Stimulated activated CD4-positive, alpha-beta T cell treated with anti-CD3 and anti-CD28 coated beads, Interleukin-1b, Interleukin-23, amount 100 ng/mL, for 4 hours (primary cell): ENCODE data around the gene SOBP.

Experiments
- DNase-seq, 2 donors: peaks; one replicate each; pipeline ENCODE4 v3.0.0-alpha.2; 2020; ENCODE audit warnings: low read depth in 2 of 2

SOBP gene

GRCh38 chr6:107637316-107638315 is 147.7 kb downstream of the SOBP start:
- DNase-seq: no peak

GRCh38 chr6:107638493-107638892 is 148.6 kb downstream of the SOBP start:
- no peak for DNase-seq

- no peak for DNase-seq
These were observed 149.6 kb downstream of the SOBP start for GRCh38 chr6:107639511-107639910.

GRCh38 chr6:107641071-107641470 is 151.2 kb downstream of the SOBP start:
- DNase-seq: no peak

- no peak for DNase-seq
These were observed 151.6 kb downstream of the SOBP start for GRCh38 chr6:107641500-107641941.

GRCh38 chr6:107642095-107642860 is 152.4 kb downstream of the SOBP start:
- DNase-seq: no peak

- DNase-seq: no peak
These were observed 153.0 kb downstream of the SOBP start for GRCh38 chr6:107642861-107643328.

- no peak for DNase-seq
These were observed 154.6 kb downstream of the SOBP start for GRCh38 chr6:107644513-107644912.

GRCh38 chr6:107645740-107646139 is 155.8 kb downstream of the SOBP start:
- no peak for DNase-seq

- DNase-seq: no peak
These were observed 156.3 kb downstream of the SOBP start for GRCh38 chr6:107646176-107646575.

- DNase-seq: no peak
These were observed 157.0 kb downstream of the SOBP start for GRCh38 chr6:107646776-107647438.

- DNase-seq: no peak
These were observed 157.6 kb downstream of the SOBP start for GRCh38 chr6:107647439-107647948.

- no peak for DNase-seq
These were observed 159.1 kb downstream of the SOBP start for GRCh38 chr6:107648983-107649382.

- no peak for DNase-seq
These were observed 162.7 kb downstream of the SOBP start for GRCh38 chr6:107652526-107653182.

GRCh38 chr6:107653183-107653580 is 163.3 kb downstream of the SOBP start:
- no peak for DNase-seq

GRCh38 chr6:107653861-107654394 is 164.0 kb downstream of the SOBP start:
- DNase-seq: no peak

GRCh38 chr6:107654764-107655163 is 164.8 kb downstream of the SOBP start:
- no peak for DNase-seq

- no peak for DNase-seq
These were observed 165.3 kb downstream of the SOBP start for GRCh38 chr6:107655245-107655644.

- DNase-seq: no peak
These were observed 165.9 kb downstream of the SOBP start for GRCh38 chr6:107655864-107656263.

- no peak for DNase-seq
These were observed 166.5 kb downstream of the SOBP start for GRCh38 chr6:107656401-107656800.

- no peak for DNase-seq
These were observed 167.0 kb downstream of the SOBP start for GRCh38 chr6:107656883-107657282.
